SU-DHL-6 (cell line): ENCODE measurements around the gene GRAMD4.

ENCODE experiments used
- H2AFZ ChIP-seq: fragments of 200-600 bp; sonication (generic); 2 replicates; pipeline ENCODE4 v1.6.1; 2014; ENCODE audit warnings: low read depth, mild to moderate bottlenecking, moderate library complexity, mixed read lengths, antibody characterized with exemption, low read length; ENCODE audit not compliant: severe bottlenecking
- H3F3A ChIP-seq: fragments of 200-600 bp; shearing (Covaris generic); 2 replicates; pipeline ENCODE4 v1.6.0; 2016; ENCODE audit warnings: antibody characterized with exemption, mild to moderate bottlenecking; ENCODE audit not compliant: insufficient read depth
- H3K27ac ChIP-seq: fragments of 200-600 bp; sonication (generic); 2 replicates; pipeline ENCODE4 v1.5.1; 2016; ENCODE audit warnings: low read depth, mild to moderate bottlenecking, low read length, moderate library complexity, mixed read lengths
- H3K27me3 ChIP-seq: fragments of 200-600 bp; sonication (generic), shearing (Covaris generic); 2 replicates; pipeline ENCODE4 v1.6.0; 2014; ENCODE audit warnings: mild to moderate bottlenecking, low read length
- H3K36me3 ChIP-seq: fragments of 200-600 bp; sonication (generic); 2 replicates; pipeline ENCODE4 v1.6.1; 2014; ENCODE audit warnings: mild to moderate bottlenecking, low read length, mixed read lengths
- H3K4me2 ChIP-seq: fragments of 300-600, 200-600 bp; shearing (Covaris generic), sonication (generic); 2 replicates; pipeline ENCODE4 v1.6.0; 2014; ENCODE audit warnings: low read length, low read depth, mild to moderate bottlenecking; ENCODE audit not compliant: poor library complexity, severe bottlenecking
- H3K4me3 ChIP-seq: fragments of 200-600 bp; sonication (generic); 2 replicates; pipeline ENCODE4 v1.5.1; 2014; ENCODE audit warnings: antibody characterized with exemption, low read length, mild to moderate bottlenecking, mixed read lengths; ENCODE audit not compliant: insufficient read depth, poor library complexity, severe bottlenecking
- H3K79me2 ChIP-seq: fragments of 200-600 bp; sonication (generic); 2 replicates; pipeline ENCODE4 v1.6.1; 2014; ENCODE audit warnings: mild to moderate bottlenecking, low read length, moderate library complexity; ENCODE audit not compliant: insufficient read depth
- H3K9ac ChIP-seq: fragments of 200-600 bp; sonication (generic); 2 replicates; pipeline ENCODE4 v1.7.0; 2014; ENCODE audit warnings: mild to moderate bottlenecking, low read length
- H3K9me2 ChIP-seq: fragments of 200-600 bp; sonication (generic); replicated peaks from 2 replicates; pipeline ENCODE4 v1.6.1; 2014; ENCODE audit warnings: low read length; ENCODE audit not compliant: insufficient read depth
- H3K9me3 ChIP-seq: fragments of 200-600 bp; sonication (generic); 2 replicates; pipeline ENCODE4 v1.6.1; 2014; ENCODE audit warnings: low read length, mixed read lengths; ENCODE audit not compliant: insufficient read depth
- H4K20me1 ChIP-seq: fragments of 200-600 bp; sonication (generic); 2 replicates; pipeline ENCODE4 v1.6.1; 2014; ENCODE audit warnings: low read depth, mild to moderate bottlenecking, antibody characterized with exemption, low read length, moderate library complexity, mixed read lengths
- EZH2phosphoT487 ChIP-seq: fragments of 200-600 bp; sonication (generic), shearing (Covaris generic); conservative IDR thresholded peaks from 2 replicates; pipeline ENCODE4 v1.6.1; 2018; ENCODE audit warnings: mild to moderate bottlenecking, antibody characterized with exemption, low read length, moderate library complexity, mixed read lengths
- TF ChIP-seq, protein P1 (sequence below): fragments of 200-600 bp; sonication (generic); IDR thresholded peaks from one replicate; pipeline ENCODE4 v1.5.1; 2017; ENCODE audit warnings: antibody characterized with exemption, mild to moderate bottlenecking, low read length, moderate library complexity; ENCODE audit not compliant: insufficient read depth, poor library complexity, severe bottlenecking

Gene GRAMD4

GRCh38 chr22:46712288-46712687, 92.1 kb downstream of the GRAMD4 start:
- TF ChIP-seq EZH2phosphoT487: no peak
- TF ChIP-seq, protein P1, sequence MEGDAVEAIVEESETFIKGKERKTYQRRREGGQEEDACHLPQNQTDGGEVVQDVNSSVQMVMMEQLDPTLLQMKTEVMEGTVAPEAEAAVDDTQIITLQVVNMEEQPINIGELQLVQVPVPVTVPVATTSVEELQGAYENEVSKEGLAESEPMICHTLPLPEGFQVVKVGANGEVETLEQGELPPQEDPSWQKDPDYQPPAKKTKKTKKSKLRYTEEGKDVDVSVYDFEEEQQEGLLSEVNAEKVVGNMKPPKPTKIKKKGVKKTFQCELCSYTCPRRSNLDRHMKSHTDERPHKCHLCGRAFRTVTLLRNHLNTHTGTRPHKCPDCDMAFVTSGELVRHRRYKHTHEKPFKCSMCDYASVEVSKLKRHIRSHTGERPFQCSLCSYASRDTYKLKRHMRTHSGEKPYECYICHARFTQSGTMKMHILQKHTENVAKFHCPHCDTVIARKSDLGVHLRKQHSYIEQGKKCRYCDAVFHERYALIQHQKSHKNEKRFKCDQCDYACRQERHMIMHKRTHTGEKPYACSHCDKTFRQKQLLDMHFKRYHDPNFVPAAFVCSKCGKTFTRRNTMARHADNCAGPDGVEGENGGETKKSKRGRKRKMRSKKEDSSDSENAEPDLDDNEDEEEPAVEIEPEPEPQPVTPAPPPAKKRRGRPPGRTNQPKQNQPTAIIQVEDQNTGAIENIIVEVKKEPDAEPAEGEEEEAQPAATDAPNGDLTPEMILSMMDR: no peak
- no peaks in the 10 kb centered on the region for H3K79me2 ChIP-seq
- no peaks in the 10 kb centered on the region for H3K36me3 ChIP-seq

GRCh38 chr22:46714550-46714949, 94.4 kb downstream of the GRAMD4 start:
- Histone ChIP-seq H3K4me3 (no peak overlapping the region), H3K9me2 (no peaks in the 10 kb centered on the region), H2AFZ (no peak overlapping the region), H3K36me3 (no peaks in the 10 kb centered on the region), H3K9me3 (no peaks in the 10 kb centered on the region), H3K9ac (no peak overlapping the region), H3K27me3 (no peaks in the 10 kb centered on the region), H3K79me2 (no peaks in the 10 kb centered on the region), H3K27ac (no peak overlapping the region), H3F3A (0 out of 2 replicates have a peak, but pooled peaks cover 4% of the 10 kb centered on the region), H4K20me1 (no peaks in the 10 kb centered on the region), H3K4me2 (no peak overlapping the region)
- TF ChIP-seq EZH2phosphoT487: no peak
- TF ChIP-seq, protein P1: no peak

More at GRCh38 chr22:46712288-46712687, 92.1 kb downstream of the GRAMD4 start:
- H4K20me1 ChIP-seq: no peaks in the 10 kb centered on the region
- H3K4me2 ChIP-seq: no peak overlapping the region
- H3F3A ChIP-seq: 0 out of 2 replicates have a peak, but pooled peaks cover 4% of the 10 kb centered on the region
- no peaks in the 10 kb centered on the region for H3K9me2 ChIP-seq
- no peaks in the 10 kb centered on the region for H3K27me3 ChIP-seq
- H3K9ac ChIP-seq: no peak overlapping the region
- no peak overlapping the region for H3K27ac ChIP-seq
- no peak overlapping the region for H2AFZ ChIP-seq
- no peaks in the 10 kb centered on the region for H3K9me3 ChIP-seq
- H3K4me3 ChIP-seq: no peak overlapping the region

DNA sequence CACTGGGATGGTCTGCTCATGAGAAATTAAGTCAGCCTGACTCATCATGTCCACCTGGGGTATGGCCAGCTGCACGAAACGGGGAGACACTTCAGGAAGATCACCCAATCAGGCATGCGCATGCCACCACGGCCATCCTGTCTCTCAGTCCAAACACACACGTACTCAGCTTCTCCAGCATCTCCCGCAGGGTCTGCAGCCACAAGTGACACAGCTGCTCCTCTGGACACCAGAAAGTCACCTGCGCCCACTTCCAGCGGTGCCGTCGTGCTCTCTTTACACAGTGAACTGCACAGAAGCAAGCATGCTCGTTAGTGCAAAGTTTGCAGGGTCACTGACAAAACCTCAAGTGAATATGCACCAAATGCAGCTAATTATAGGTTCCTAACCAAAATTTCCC, 99.7 kb downstream of the GRAMD4 start:
- Histone ChIP-seq H3K4me3 (no peak overlapping the region), H3K9me3 (no peaks in the 10 kb centered on the region)

More for the DNA sequence above, 99.7 kb downstream of the GRAMD4 start:
- 0 out of 2 replicates have a peak, but pooled peaks cover 3% of the 10 kb centered on the region for H3F3A ChIP-seq
- no peak overlapping the region for H3K27ac ChIP-seq
- H3K79me2 ChIP-seq: no peaks in the 10 kb centered on the region
- no peaks in the 10 kb centered on the region for H3K36me3 ChIP-seq
- no peaks in the 10 kb centered on the region for H3K27me3 ChIP-seq
- H3K4me2 ChIP-seq: no peak overlapping the region
- H3K9ac ChIP-seq: no peak overlapping the region
- no peaks in the 10 kb centered on the region for H3K9me2 ChIP-seq
- no peak overlapping the region for H2AFZ ChIP-seq
- H4K20me1 ChIP-seq: no peaks in the 10 kb centered on the region
- TF ChIP-seq EZH2phosphoT487: no peak
- TF ChIP-seq, protein P1: no peak
